HEK293 (cell line): ENCODE data around the gene ZIK1.

Experiments used
- GFI1B ChIP-seq: fragments of 450-650 bp; formaldehyde crosslinking; IDR thresholded peaks from 2 replicates; pipeline ENCODE4 v1.5.1; 2016; ENCODE audit warnings: missing biosample characterization, missing genetic modification characterization
- GLIS1 ChIP-seq: fragments of 450-650 bp; formaldehyde crosslinking; IDR thresholded peaks from 2 replicates; pipeline ENCODE4 v1.5.1; 2016; ENCODE audit warnings: missing biosample characterization, missing genetic modification characterization
- KLF9 ChIP-seq: fragments of 450-650 bp; formaldehyde crosslinking; IDR thresholded peaks from 2 replicates; pipeline ENCODE4 v1.5.1; 2016; ENCODE audit warnings: missing biosample characterization, missing genetic modification characterization, low read depth
- MYNN ChIP-seq: fragments of 450-650 bp; formaldehyde crosslinking; IDR thresholded peaks from 2 replicates; pipeline ENCODE4 v1.5.1; 2016; ENCODE audit warnings: missing biosample characterization, missing genetic modification characterization, borderline replicate concordance
- PBX3 ChIP-seq: sonication (generic); formaldehyde crosslinking; IDR thresholded peaks from 2 replicates; pipeline ENCODE4 v1.8.1; 2022; ENCODE audit warnings: mild to moderate bottlenecking, moderate library complexity, missing genetic modification reagents
- REST ChIP-seq: fragments of 450-650 bp; formaldehyde crosslinking; IDR thresholded peaks from 2 replicates; pipeline ENCODE4 v1.5.1; 2016; ENCODE audit warnings: missing biosample characterization, missing genetic modification characterization
- SCRT2 ChIP-seq: fragments of 450-650 bp; formaldehyde crosslinking; IDR thresholded peaks from 2 replicates; pipeline ENCODE4 v1.5.1; 2016; ENCODE audit warnings: missing biosample characterization, missing genetic modification characterization
- SP2 ChIP-seq: fragments of 450-650 bp; formaldehyde crosslinking; IDR thresholded peaks from 2 replicates; pipeline ENCODE4 v1.5.1; 2016; ENCODE audit warnings: missing biosample characterization, missing genetic modification characterization
- YY2 ChIP-seq: fragments of 450-650 bp; formaldehyde crosslinking; IDR thresholded peaks from 2 replicates; pipeline ENCODE4 v1.5.1; 2016; ENCODE audit warnings: missing biosample characterization, missing genetic modification characterization
- ZBTB10 ChIP-seq: fragments of 450-650 bp; formaldehyde crosslinking; IDR thresholded peaks from 2 replicates; pipeline ENCODE4 v1.5.1; 2016; ENCODE audit warnings: missing biosample characterization, missing genetic modification characterization
- ZBTB20 ChIP-seq: fragments of 450-650 bp; formaldehyde crosslinking; IDR thresholded peaks from 2 replicates; pipeline ENCODE4 v1.5.1; 2016; ENCODE audit warnings: missing biosample characterization, missing genetic modification characterization
- ZBTB26 ChIP-seq: fragments of 450-650 bp; formaldehyde crosslinking; optimal IDR thresholded peaks from 2 replicates; pipeline ENCODE3; 2016; ENCODE audit warnings: missing biosample characterization, mild to moderate bottlenecking, missing genetic modification characterization
- ZIC2 ChIP-seq: fragments of 450-650 bp; formaldehyde crosslinking; IDR thresholded peaks from 2 replicates; pipeline ENCODE4 v1.5.1; 2016; ENCODE audit warnings: missing biosample characterization, missing genetic modification characterization
- ZNF221 ChIP-seq: fragments of 450-650 bp; formaldehyde crosslinking; IDR thresholded peaks from 2 replicates; pipeline ENCODE4 v1.5.1; 2017; ENCODE audit warnings: missing biosample characterization, missing genetic modification characterization, borderline replicate concordance
- ZNF398 ChIP-seq: fragments of 450-650 bp; formaldehyde crosslinking; IDR thresholded peaks from 2 replicates; pipeline ENCODE4 v1.5.1; 2017; ENCODE audit warnings: missing biosample characterization, missing genetic modification characterization
- ZNF426 ChIP-seq: fragments of 450-650 bp; formaldehyde crosslinking; IDR thresholded peaks from 2 replicates; pipeline ENCODE4 v1.5.1; 2017; ENCODE audit warnings: missing biosample characterization, missing genetic modification characterization, mild to moderate bottlenecking, inconsistent platforms, moderate library complexity
- ZNF433 ChIP-seq: fragments of 450-650 bp; formaldehyde crosslinking; IDR thresholded peaks from 2 replicates; pipeline ENCODE4 v1.5.1; 2016; ENCODE audit warnings: missing biosample characterization, missing genetic modification characterization, low read depth
- ZNF449 ChIP-seq: fragments of 450-650 bp; formaldehyde crosslinking; IDR thresholded peaks from 2 replicates; pipeline ENCODE4 v1.5.1; 2017; ENCODE audit warnings: missing biosample characterization, mild to moderate bottlenecking, missing genetic modification characterization, moderate library complexity
- ZNF513 ChIP-seq: fragments of 450-650 bp; IDR thresholded peaks from 2 replicates; pipeline ENCODE4 v1.5.1; 2018; ENCODE audit warnings: missing biosample characterization, missing genetic modification characterization
- ZNF623 ChIP-seq: fragments of 450-650 bp; formaldehyde crosslinking; IDR thresholded peaks from 2 replicates; pipeline ENCODE4 v1.5.1; 2016; ENCODE audit warnings: missing biosample characterization, missing genetic modification characterization
- ZNF629 ChIP-seq: fragments of 450-650 bp; formaldehyde crosslinking; IDR thresholded peaks from 2 replicates; pipeline ENCODE4 v1.5.1; 2017; ENCODE audit warnings: missing biosample characterization, missing genetic modification characterization
- ZNF639 ChIP-seq: fragments of 450-650 bp; formaldehyde crosslinking; IDR thresholded peaks from 2 replicates; pipeline ENCODE4 v1.5.1; 2016; ENCODE audit warnings: missing biosample characterization, missing genetic modification characterization
- ZNF670 ChIP-seq: fragments of 450-650 bp; formaldehyde crosslinking; IDR thresholded peaks from 2 replicates; pipeline ENCODE4 v1.5.1; 2016; ENCODE audit warnings: missing biosample characterization, missing genetic modification characterization, low read depth
- ZSCAN23 ChIP-seq: fragments of 450-650 bp; formaldehyde crosslinking; IDR thresholded peaks from 2 replicates; pipeline ENCODE4 v1.5.1; 2016; ENCODE audit warnings: missing biosample characterization, missing genetic modification characterization

Gene ZIK1

GRCh38 chr19:57559404-57560025 lies 24.4 kb upstream of the ZIK1 start, which contains the start of gene ZNF550 (continued):
- TF ChIP-seq ZNF398 (tag by site-specific recombination) (no peak), ZNF433 (tag by site-specific recombination) (no peak), KLF9 (tag by site-specific recombination) (peak; percentile 95), ZNF629 (tag by site-specific recombination) (peak; percentile 27; the same call in 1 of the 2 replicates), ZBTB10 (no peak), GFI1B (tag by site-specific recombination) (no peak), SCRT2 (no peak), ZBTB26 (tag by site-specific recombination) (peak; percentile 74), ZNF426 (no peak), ZIC2 (tag by site-specific recombination) (no peak), YY2 (peak; percentile 33; the same call in 1 of the 2 replicates), ZNF513 (tag by site-specific recombination) (no peak), MYNN (no peak), ZBTB20 (tag by site-specific recombination) (peak; percentile 83), ZNF449 (peak; percentile 90), SP2 (tag by site-specific recombination) (peak; percentile 83), ZNF623 (tag by site-specific recombination) (no peak), ZNF221 (no peak), REST (tag by site-specific recombination) (no peak), ZSCAN23 (tag by site-specific recombination) (no peak), ZNF639 (no peak), GLIS1 (tag by site-specific recombination) (no peak; the same call in 1 of the 2 replicates), ZNF670 (tag by site-specific recombination) (no peak), PBX3 (CRISPR knock-in tag) (peak; percentile 86)
